SH-SY5Y (cell line): ENCODE results near the gene PDPN.

ENCODE experiments used
- GATA2 ChIP-seq: IDR thresholded peaks from 2 replicates; pipeline ENCODE4 v1.6.1; 2011; ENCODE audit warnings: mild to moderate bottlenecking, low read depth, low read length
- GATA3 ChIP-seq: IDR thresholded peaks from 2 replicates; pipeline ENCODE4 v1.6.1; 2011; ENCODE audit warnings: low read depth, mild to moderate bottlenecking, low read length, moderate library complexity

DNA sequence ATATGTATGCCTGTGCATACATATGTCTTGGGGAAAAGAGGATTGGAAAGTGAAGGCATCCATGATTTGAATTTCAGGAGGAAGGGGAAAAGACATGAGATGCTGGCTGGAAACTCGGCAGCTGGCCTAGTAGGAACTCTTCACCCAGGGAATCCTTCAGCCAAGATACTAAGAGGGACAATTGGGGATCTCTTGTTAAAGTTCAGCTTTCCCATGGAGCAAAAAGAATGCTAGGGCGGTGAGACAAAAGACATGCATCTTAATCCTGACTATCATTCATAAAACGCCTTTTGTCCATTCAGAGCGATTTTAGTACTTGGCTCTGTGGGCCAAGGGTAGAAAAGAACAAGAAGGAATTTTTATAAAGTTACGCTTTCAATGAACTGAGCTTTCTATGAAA, 20.5 kb downstream of the PDPN start:
- TF ChIP-seq GATA3: no peak
- TF ChIP-seq GATA2: no peak
